ENCODE results near the gene GRIK5. TPM values are rescaled to one million over a fixed set of nuclear protein-coding genes. Genes with fewer than 3 reads are reported as not detected.

The GRIK5 gene
- total RNA-seq, 1 experiment from 2014 or later, result 43.1 TPM

- H2BK120ac ChIP-seq (ENCODE audit: low read depth, low read length, poor library complexity, severe bottlenecking), result no peak overlapping the region
- DNase-seq, result no peak
Measured at GRCh38 chr19:42068756-42069571, 1.0 kb downstream of the GRIK5 start.

More at GRCh38 chr19:42068756-42069571, 1.0 kb downstream of the GRIK5 start:
- Histone ChIP-seq H3K9ac (ENCODE audit: extremely low read depth, insufficient read length, low read length) (peak overlapping the region; percentile 46), H4K8ac (replicated peaks; ENCODE audit: insufficient read length, low read depth, low read length) (no peak overlapping the region), H3K4me2 (ENCODE audit: insufficient read depth, insufficient read length, low read length) (peak overlapping the region; percentile 81), H3K4ac (ENCODE audit: low read depth, low read length) (no peak overlapping the region), H3K14ac (ENCODE audit: insufficient read depth, low read length) (no peak overlapping the region), H3K79me1 (ENCODE audit: insufficient read depth, low read depth, low read length, poor library complexity, severe bottlenecking) (no peaks in the 10 kb centered on the region), H2BK20ac (ENCODE audit: low read depth, low read length, poor library complexity, severe bottlenecking) (no peak overlapping the region), H3K56ac (ENCODE audit: insufficient read length, low read depth, low read length) (no peak overlapping the region), H3K27me3 (ENCODE audit: insufficient read depth, low read length) (no peaks in the 10 kb centered on the region), H2BK12ac (ENCODE audit: insufficient read length, low read depth, low read length) (no peak overlapping the region), H4K20me1 (ENCODE audit: control insufficient read depth, insufficient read depth, insufficient read length) (no peaks in the 10 kb centered on the region), H3K23me2 (ENCODE audit: insufficient read length, low read depth, low read length, poor library complexity, severe bottlenecking) (peaks cover 16% of the 10 kb centered on the region), H3K23ac (ENCODE audit: insufficient read length, low read depth, low read length) (no peak overlapping the region), H2BK5ac (ENCODE audit: insufficient read length, low read length) (no peak overlapping the region), H3K18ac (ENCODE audit: insufficient read length, low read depth, low read length) (no peak overlapping the region), H3K27ac (ENCODE audit: insufficient read length, low read depth, low read length) (no peak overlapping the region), H4K91ac (ENCODE audit: insufficient read length, low read depth, low read length) (no peak overlapping the region), H2AK5ac (ENCODE audit: insufficient read length, low read length) (no peak overlapping the region), H2AFZ (ENCODE audit: low read length) (no peak overlapping the region), H3K4me1 (ENCODE audit: insufficient read depth, low read length) (peaks cover 2% of the 10 kb centered on the region; the same call in 1 of the 2 replicates), H2BK15ac (ENCODE audit: low read depth, low read length) (no peak overlapping the region), H4K5ac (ENCODE audit: insufficient read length, low read depth, low read length) (no peak overlapping the region), H3K79me2 (ENCODE audit: insufficient read depth, low read length) (peaks cover 3% of the 10 kb centered on the region; the same call in 1 of the 2 replicates), H3K9me3 (ENCODE audit: control insufficient read depth, low read depth, low read length) (no peaks in the 10 kb centered on the region), H3T11ph (ENCODE audit: low read length) (no peak overlapping the region)
- WGBS (ENCODE audit: extremely low coverage, insufficient read length, low lambda C conversion rate), result no CpG with 5 or more reads among the region's 29 CpGs
- H3K36me3 Mint-ChIP-seq (ENCODE audit: insufficient read depth in 1 of 3, low read depth in 3 of 3), result peaks cover 8 to 19% (median 14%) of the 10 kb centered on the region in 3 experiments
- peaks cover 9 to 14% of the 10 kb centered on the region in 2 experiments for H3K4me1 Mint-ChIP-seq
- no peaks in the 10 kb centered on the region; the same call in 1 of the 2 replicates for H3K27me3 Mint-ChIP-seq (ENCODE audit: low read depth)
- no peak overlapping the region for H3K27ac Mint-ChIP-seq
- H3K9me3 Mint-ChIP-seq, result no peaks in the 10 kb centered on the region
- no peak overlapping the region for H3K4me3 Mint-ChIP-seq
- TF ChIP-seq CTCF (conservative IDR thresholded peaks at IDR 0.05), result no peak

Data from H9 (cell line).